ES-I3 (cell line): Measurements from ENCODE around the gene ARID5B.

ENCODE experiments used
- H3K36me3 ChIP-seq: 2 replicates; pipeline ENCODE4 v1.6.1; 2013; ENCODE audit warnings: mild to moderate bottlenecking, low read length, control low read depth, moderate library complexity; ENCODE audit not compliant: insufficient read depth
- H3K4me1 ChIP-seq: 2 replicates; pipeline ENCODE4 v1.6.1; 2013; ENCODE audit warnings: mild to moderate bottlenecking, control low read depth, low read length; ENCODE audit not compliant: insufficient read depth
- H3K9ac ChIP-seq: 2 replicates; pipeline ENCODE4 v1.6.1; 2013; ENCODE audit warnings: low read depth, mild to moderate bottlenecking, low read length, moderate library complexity
- H3K9me3 ChIP-seq: 2 replicates; pipeline ENCODE4 v1.6.1; 2013; ENCODE audit warnings: mild to moderate bottlenecking, low read length, moderate library complexity; ENCODE audit not compliant: control insufficient read depth, insufficient read depth

ARID5B gene

DNA sequence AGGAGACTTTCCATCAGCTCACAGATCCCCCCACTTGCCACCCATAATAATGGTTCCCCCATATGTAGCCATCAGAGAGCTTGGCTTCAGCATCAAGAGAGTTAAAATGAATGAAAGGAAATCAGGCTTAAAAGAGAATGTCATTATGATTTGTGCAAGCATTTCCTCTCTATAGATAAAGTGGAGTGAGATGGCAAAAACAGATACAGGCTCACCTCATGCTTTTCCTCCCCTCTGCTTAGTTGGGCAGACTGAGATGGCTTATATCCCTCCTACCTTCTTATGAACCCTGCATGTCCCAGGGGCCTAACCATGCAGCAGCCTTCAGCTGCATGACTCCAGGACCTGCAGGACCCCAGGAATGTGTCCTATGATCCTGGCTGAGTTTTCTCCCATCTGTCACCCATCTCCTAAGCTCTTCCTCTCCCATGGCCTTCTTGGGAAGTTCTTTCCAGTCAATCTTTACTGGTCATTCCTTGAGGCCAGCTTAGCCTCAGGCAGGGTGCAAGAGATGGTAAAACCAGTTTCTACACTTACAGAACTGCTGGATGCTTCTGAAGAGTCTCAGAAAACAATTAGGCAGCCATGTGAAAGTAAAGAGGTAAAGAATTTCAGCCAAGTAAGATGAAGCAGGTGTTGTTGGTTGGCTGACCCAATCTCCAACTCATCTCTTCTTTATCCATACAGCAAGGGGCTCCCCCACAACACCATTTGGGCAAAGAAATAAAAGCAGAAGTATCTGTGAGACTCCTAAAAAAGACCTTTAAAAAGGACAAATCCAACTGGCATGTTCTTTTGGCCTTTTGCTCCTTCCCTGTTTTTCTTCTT lies 207.5 kb downstream of the ARID5B start:
- H3K36me3 ChIP-seq: no peaks in the 10 kb centered on the region
- no peaks in the 10 kb centered on the region for H3K4me1 ChIP-seq
- no peak overlapping the region for H3K9ac ChIP-seq
- no peaks in the 10 kb centered on the region for H3K9me3 ChIP-seq

DNA sequence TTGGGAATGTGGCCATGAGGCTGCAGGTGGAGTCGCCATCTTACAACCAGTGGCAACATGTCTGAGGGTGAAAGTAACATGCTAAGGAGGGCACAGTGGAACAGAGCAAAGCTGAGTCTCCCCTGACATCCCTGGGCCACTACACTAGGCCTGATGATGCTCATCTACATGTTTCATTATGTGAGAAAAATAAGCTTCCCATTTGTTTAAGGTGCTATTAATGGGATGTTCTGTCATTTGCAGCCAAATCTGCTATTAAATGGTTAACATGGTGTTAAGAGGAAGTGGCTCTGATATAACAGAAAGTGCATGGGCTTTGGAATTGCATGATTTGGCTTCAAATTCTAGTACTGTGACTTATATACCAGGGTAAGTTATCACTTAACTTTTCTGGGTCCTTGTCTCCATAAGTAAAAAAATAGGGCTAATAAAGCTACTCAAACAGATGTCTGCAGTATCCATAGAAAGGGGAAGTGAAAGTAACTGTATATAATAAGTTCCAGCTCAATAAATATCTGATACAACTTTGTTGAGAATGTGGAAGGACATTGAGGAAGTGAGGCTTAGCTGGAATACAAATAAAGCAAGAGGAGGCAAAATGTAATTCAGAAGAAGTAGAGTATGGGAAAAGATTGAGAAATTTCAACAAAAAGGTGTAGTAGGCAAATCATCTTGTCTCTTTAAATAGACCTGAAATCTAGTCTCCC lies 208.2 kb downstream of the ARID5B start:
- Histone ChIP-seq H3K4me1 (no peaks in the 10 kb centered on the region), H3K9me3 (no peaks in the 10 kb centered on the region), H3K36me3 (no peaks in the 10 kb centered on the region), H3K9ac (no peak overlapping the region)

DNA sequence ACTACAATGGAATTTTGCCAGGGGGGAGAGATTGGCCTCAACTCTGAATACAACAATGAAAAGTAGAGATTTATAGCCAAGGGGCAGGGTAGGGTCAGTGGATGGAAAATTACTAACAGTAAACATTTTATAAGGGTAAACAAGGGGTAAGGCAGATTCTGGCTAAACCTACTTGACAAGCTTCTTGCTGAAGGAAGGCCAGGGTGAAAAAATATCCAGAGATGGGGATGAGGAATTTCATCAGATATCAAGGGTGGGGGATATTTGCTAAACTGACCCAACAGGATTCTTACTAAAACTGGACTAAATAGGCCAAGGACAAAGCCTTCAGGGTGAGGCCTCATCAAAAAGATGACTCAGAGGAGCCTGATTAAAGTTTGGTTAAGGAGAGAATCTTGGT lies 210.8 kb downstream of the ARID5B start:
- Histone ChIP-seq H3K36me3 (no peaks in the 10 kb centered on the region), H3K9ac (no peak overlapping the region), H3K9me3 (no peaks in the 10 kb centered on the region), H3K4me1 (no peaks in the 10 kb centered on the region)

DNA sequence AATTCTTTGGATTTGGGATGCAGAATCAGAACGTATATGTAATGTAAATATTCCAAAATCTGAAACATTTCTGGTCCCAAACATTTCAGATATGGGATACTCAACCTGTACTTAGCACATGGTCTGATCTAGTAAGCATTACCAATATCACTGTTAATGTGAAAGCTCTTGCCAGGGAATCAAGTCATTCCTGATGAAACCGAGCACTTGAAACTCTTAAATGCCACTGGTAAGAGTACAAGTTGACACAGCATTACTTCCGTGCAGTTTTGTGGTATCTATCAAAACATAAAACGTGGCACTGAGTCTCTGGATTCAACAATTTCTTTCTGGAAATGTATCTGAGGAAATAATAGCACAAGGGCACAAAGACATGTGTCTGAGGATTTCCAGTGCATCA lies 211.5 kb downstream of the ARID5B start:
- Histone ChIP-seq H3K4me1 (no peaks in the 10 kb centered on the region), H3K9me3 (no peaks in the 10 kb centered on the region), H3K36me3 (no peaks in the 10 kb centered on the region), H3K9ac (no peak overlapping the region)

DNA sequence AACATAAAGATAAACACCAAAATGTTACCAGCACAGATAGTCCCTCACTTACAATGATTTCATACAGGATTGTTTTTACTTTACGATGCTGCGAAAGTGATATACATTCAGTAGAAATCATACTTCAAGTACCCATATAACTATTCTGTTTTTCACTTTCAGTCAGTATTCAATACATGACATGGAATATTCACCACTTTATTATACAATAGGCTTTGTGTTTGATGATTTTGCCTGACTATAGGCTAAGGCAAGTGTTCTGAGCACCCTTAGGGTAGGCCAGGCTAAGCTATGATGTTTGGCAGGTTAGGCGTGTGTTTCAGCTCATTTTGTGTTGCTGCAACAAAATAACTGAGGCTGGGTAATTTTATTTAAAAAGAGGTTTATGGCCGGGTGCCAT lies 212.2 kb downstream of the ARID5B start:
- no peaks in the 10 kb centered on the region for H3K9me3 ChIP-seq
- H3K9ac ChIP-seq: no peak overlapping the region
- no peaks in the 10 kb centered on the region for H3K4me1 ChIP-seq
- no peaks in the 10 kb centered on the region for H3K36me3 ChIP-seq

DNA sequence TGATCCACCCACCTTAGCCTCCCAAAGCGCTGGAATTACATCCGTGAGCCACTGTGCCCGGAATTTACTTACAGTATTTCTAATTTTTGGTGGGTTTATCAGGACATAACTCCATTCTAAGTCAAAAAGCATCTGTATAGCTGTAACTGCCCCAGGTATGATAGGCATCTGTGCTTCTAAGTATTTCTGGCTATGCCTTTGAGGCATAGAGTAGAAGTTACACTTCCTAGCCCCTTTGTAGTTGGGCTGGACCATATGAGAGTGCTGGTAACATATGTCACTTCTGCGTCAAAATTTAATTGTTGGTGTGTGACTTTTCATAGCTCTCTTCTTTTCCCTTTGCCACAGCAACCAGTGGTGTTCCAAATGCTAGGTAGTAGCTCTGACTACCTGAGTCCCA lies 213.8 kb downstream of the ARID5B start:
- Histone ChIP-seq H3K9me3 (no peaks in the 10 kb centered on the region), H3K9ac (no peak overlapping the region), H3K4me1 (no peaks in the 10 kb centered on the region), H3K36me3 (no peaks in the 10 kb centered on the region)

DNA sequence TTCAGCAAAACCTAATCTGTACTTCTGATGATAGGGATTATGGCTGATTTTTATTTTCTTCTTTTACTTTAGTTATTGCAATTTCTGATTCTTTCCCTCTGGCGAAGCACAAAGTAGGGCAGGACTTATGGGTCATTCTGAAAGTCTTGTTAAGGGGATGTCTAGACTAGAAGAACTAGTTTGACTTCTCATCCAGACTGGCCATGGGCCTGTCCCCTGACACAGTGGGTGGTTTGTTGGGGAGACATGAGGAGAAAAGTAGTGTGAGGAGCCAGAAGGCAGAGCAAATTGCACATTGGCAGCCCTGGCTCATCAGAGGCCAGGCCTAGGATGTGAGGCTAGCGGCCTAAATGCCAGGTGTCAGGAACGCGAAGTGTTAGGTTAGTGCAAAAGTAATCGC lies 214.3 kb downstream of the ARID5B start:
- H3K4me1 ChIP-seq: no peaks in the 10 kb centered on the region
- H3K36me3 ChIP-seq: no peaks in the 10 kb centered on the region
- H3K9me3 ChIP-seq: no peaks in the 10 kb centered on the region
- no peak overlapping the region for H3K9ac ChIP-seq

DNA sequence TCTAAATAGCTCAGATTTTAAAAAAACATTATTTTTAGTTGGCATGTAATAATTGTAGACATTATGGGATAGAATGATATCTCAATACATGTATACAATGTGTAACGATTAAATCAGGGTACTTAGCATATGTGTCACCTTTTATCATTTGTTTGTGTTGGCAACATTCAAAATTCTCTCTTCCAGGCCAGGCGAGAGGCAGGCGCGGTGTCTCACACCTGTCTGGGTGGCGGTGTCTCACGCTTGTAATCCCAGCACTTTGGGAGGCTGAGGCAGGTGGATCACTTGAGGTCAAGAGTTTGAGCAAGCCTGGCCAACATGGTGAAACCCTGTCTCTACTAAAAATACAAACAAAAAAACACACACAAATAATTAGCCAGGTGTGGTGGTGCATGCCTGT lies 215.4 kb downstream of the ARID5B start:
- H3K9me3 ChIP-seq: no peaks in the 10 kb centered on the region
- no peak overlapping the region for H3K9ac ChIP-seq
- no peaks in the 10 kb centered on the region for H3K4me1 ChIP-seq
- H3K36me3 ChIP-seq: no peaks in the 10 kb centered on the region

DNA sequence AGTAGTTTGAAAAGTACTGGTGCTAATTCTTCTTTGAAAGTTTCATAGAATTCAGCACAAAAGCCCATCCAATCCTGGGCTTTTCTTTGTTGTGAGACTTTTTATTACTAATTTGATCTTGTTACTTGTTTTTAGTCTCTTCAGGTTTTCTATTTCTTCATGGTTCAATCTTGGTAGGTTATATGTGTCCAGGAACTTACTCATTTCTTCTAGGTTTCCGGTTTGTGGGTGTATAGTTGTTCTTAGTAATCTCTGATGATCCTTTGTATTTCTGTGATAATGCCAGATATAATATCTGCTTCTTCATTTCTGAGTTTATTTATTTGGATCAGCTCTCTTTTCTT lies 219.7 kb downstream of the ARID5B start:
- Histone ChIP-seq H3K4me1 (no peaks in the 10 kb centered on the region), H3K9me3 (no peaks in the 10 kb centered on the region), H3K36me3 (no peaks in the 10 kb centered on the region), H3K9ac (no peak overlapping the region)

DNA sequence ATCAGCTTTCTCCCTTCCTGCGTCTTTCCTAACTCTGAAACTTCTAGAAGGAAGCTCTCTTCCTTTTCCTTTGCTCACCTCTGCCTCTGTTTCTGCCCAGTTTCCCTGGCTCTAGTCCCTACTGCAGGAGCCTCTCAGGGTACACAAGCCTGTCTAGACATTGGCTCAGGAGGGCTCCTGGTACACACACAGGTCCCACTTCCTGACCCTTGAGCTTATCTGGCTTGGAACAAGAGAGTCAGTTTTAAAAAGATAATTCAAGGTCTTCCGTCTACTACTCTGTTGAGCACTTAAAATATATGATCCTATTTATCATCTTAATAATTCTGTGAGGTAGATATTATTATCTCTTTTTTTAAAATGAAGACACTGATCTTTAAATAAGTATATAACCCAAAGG lies 226.5 kb downstream of the ARID5B start:
- no peaks in the 10 kb centered on the region; the same call in 1 of the 2 replicates for H3K9me3 ChIP-seq
- H3K36me3 ChIP-seq: no peaks in the 10 kb centered on the region
- H3K4me1 ChIP-seq: no peaks in the 10 kb centered on the region
- H3K9ac ChIP-seq: no peak overlapping the region

DNA sequence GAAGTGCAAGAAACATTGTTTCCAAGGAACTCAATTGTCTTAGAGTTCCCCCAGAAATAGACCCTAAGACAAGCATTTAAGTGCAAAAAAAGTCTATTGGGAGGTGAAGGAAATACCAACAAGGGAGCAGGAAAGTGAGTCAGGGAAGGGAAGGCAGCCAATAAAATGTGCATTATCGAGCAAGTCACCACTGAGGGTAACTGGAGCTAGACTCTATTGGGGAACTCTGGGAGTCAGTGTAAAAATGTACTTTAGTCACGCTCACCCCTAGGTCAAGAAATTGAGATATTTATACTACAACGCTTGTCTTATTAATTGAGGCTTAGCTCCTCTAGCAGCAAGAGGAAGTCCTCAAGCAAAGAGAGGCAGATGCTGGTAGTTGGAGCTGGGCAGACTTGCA lies 229.4 kb downstream of the ARID5B start:
- Histone ChIP-seq H3K36me3 (no peaks in the 10 kb centered on the region), H3K9me3 (no peaks in the 10 kb centered on the region; the same call in 1 of the 2 replicates), H3K4me1 (no peaks in the 10 kb centered on the region), H3K9ac (no peak overlapping the region)

DNA sequence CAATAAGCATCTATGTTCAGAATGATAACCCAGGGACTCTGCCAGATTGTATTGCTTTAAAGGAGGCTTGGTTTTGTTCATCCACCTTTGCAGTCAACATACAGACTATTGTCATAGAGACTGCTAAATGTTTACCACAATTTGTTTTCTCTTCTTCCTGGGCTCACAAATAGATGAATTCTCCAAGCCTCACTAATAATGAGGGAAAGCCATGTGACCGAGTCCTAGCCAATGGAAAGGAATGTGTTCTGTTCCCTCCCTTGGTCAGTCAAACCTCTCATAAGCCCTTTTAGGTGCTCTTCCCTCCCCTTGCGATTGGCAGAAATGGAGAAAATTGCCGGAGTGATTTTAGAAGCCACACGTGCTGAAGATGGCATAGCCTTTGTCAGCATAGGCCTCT lies 230.2 kb downstream of the ARID5B start:
- Histone ChIP-seq H3K9me3 (no peaks in the 10 kb centered on the region; the same call in 1 of the 2 replicates), H3K9ac (no peak overlapping the region), H3K4me1 (no peaks in the 10 kb centered on the region), H3K36me3 (no peaks in the 10 kb centered on the region)

DNA sequence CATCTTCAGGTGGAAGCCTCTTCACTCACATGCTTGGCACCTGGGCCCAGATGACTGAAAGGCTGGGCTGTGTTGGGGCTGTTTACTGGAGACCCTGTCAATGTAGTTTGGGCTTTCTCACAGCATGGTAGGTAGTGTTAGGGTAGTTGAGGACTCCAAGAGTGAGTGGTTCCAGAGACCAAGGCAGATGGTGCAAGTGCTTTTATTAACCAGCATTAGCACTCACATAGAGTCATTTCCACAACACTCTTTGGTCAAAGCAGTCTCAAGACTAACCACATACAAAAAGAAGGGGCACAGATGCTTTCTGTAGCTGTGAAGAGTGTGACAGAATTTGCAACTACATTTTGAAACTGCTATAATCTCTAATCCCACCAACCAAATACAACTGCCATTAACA lies 232.1 kb downstream of the ARID5B start:
- Histone ChIP-seq H3K36me3 (no peaks in the 10 kb centered on the region), H3K4me1 (no peaks in the 10 kb centered on the region), H3K9ac (no peak overlapping the region)

DNA sequence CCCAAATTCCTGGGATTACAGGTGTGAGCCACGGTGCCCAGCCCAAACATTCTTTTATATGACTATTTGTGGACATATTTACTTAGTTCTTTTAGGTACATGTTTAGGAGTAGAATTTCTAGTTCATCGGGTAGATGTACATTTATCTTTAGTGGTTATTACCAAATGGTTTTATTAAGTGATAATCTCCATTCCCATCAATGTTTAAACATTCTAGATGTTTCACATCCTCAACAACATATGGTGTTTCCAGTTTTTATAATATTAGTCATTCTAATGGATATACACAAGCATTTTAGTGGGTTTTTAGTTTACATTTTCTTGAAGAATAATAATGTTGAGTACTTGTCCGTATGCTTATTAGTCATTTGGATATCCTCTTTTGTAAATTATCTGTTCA lies 235.4 kb downstream of the ARID5B start:
- H3K36me3 ChIP-seq: no peaks in the 10 kb centered on the region
- H3K4me1 ChIP-seq: no peaks in the 10 kb centered on the region
- no peak overlapping the region for H3K9ac ChIP-seq
- H3K9me3 ChIP-seq: 0 out of 2 replicates have a peak, but pooled peaks cover 3% of the 10 kb centered on the region

More for the DNA sequence above, 232.1 kb downstream of the ARID5B start:
- H3K9me3 ChIP-seq: peaks cover 3% of the 10 kb centered on the region; the same call in 1 of the 2 replicates
